OCI-LY7 (cell line): ENCODE results near the gene LSMEM2. TPM values are rescaled to one million over a fixed set of nuclear protein-coding genes. Genes with fewer than 3 reads are reported as not detected.
A peak's percentile ranks its signal among the peaks of the same experiment; 100 is the strongest.

Experiments used
- BruUV-seq: library from RNA; stranded (reverse); fragments of 400-500 nt; replicated peaks from 2 replicates; lab custom pipeline; 2021; lab: Mats Ljungman, UMichigan
- CTCF ChIA-PET: fragments of 300-600 bp; sonication (Branson Sonifier 250); formaldehyde crosslinking; loops from one replicate; lab custom pipeline; 2022; ENCODE audit warnings: antibody characterized with exemption; ENCODE audit not compliant: unreplicated experiment; lab: Charles Lee
- POLR2A ChIA-PET: fragments of 300-600 bp; sonication (Branson Sonifier 250); formaldehyde crosslinking; loops from one replicate; lab custom pipeline; 2022; ENCODE audit warnings: antibody characterized with exemption; lab: Charles Lee
- DNase-seq: peaks from one replicate; pipeline ENCODE4 v3.0.0-alpha.2; 2015; ENCODE audit warnings: low spot score
- H2AFZ ChIP-seq: fragments of 200-600 bp; sonication (generic), shearing (Covaris generic); 2 replicates; pipeline ENCODE4 v1.6.1; 2014; ENCODE audit warnings: mild to moderate bottlenecking, antibody characterized with exemption, low read length, moderate library complexity
- H3K27ac ChIP-seq: fragments of 200-600 bp; sonication (generic); 2 replicates; pipeline ENCODE4 v1.5.1; 2014; ENCODE audit warnings: mixed run types, low read depth, mild to moderate bottlenecking, moderate library complexity, low read length, inconsistent platforms; ENCODE audit not compliant: poor library complexity, severe bottlenecking
- H3K36me3 ChIP-seq: fragments of 200-600 bp; sonication (generic); 2 replicates; pipeline ENCODE4 v1.6.1; 2014; ENCODE audit warnings: mild to moderate bottlenecking, antibody characterized with exemption, low read length, moderate library complexity, mixed read lengths; ENCODE audit not compliant: insufficient read depth
- H3K4me1 ChIP-seq: fragments of 200-600 bp; sonication (generic); 2 replicates; pipeline ENCODE4 v1.5.1; 2014; ENCODE audit warnings: mild to moderate bottlenecking, low read length; ENCODE audit not compliant: insufficient read depth, poor library complexity, severe bottlenecking
- H3K4me2 ChIP-seq: fragments of 200-600 bp; sonication (generic); 2 replicates; pipeline ENCODE4 v1.6.1; 2014; ENCODE audit warnings: mild to moderate bottlenecking, low read length
- H3K4me3 ChIP-seq: fragments of 200-600 bp; sonication (generic); 2 replicates; pipeline ENCODE4 v1.5.1; 2014; ENCODE audit warnings: mild to moderate bottlenecking, low read depth, low read length; ENCODE audit not compliant: poor library complexity, severe bottlenecking
- H3K79me2 ChIP-seq: fragments of 200-600 bp; sonication (generic); 2 replicates; pipeline ENCODE4 v1.6.1; 2016; ENCODE audit warnings: low read depth, mild to moderate bottlenecking, low read length, moderate library complexity, mixed read lengths; ENCODE audit not compliant: insufficient read depth
- H3K9me2 ChIP-seq: fragments of 200-600 bp; sonication (generic); 2 replicates; pipeline ENCODE4 v1.6.1; 2016; ENCODE audit warnings: mild to moderate bottlenecking, low read length, mixed read lengths; ENCODE audit not compliant: insufficient read depth
- H3K9me3 ChIP-seq: fragments of 200-600 bp; sonication (generic); 2 replicates; pipeline ENCODE4 v1.6.1; 2014; ENCODE audit warnings: mild to moderate bottlenecking, mixed run types, low read length, mixed read lengths
- H4K20me1 ChIP-seq: fragments of 200-600 bp; sonication (generic); 2 replicates; pipeline ENCODE4 v1.6.1; 2014; ENCODE audit warnings: mild to moderate bottlenecking, antibody characterized with exemption, low read length, moderate library complexity, mixed read lengths; ENCODE audit not compliant: insufficient read depth
- EZH2phosphoT487 ChIP-seq: fragments of 200-600 bp; sonication (generic); IDR thresholded peaks from 2 replicates; pipeline ENCODE4 v1.6.1; 2018; ENCODE audit warnings: low read depth, borderline replicate concordance, mild to moderate bottlenecking, mixed run types, antibody characterized with exemption, low read length, moderate library complexity, mixed read lengths
- intact Hi-C: fragments of 100-400 bp; cut with micrococcal nuclease; formaldehyde crosslinking; loops from one replicate; pipeline ENCODE4 v1.10.0; 2022; ENCODE audit not compliant: unreplicated experiment
- total RNA-seq, 2 experiments: library from RNA; depleted of rRNA in 1 of 2; stranded (reverse); fragments of >200 nt in 1 of 2; shearing (Covaris generic) in 1 of 2; gene quantifications; 2 replicates each; pipeline ENCODE4 v1.2.3, GENCODE V29; 2014 to 2022
- TF ChIP-seq, protein P1 (sequence below): fragments of 200-600 bp; sonication (generic); conservative IDR thresholded peaks from 2 replicates; pipeline ENCODE4 v1.5.1; 2014; ENCODE audit warnings: mild to moderate bottlenecking, antibody characterized with exemption, low read length, moderate library complexity, mixed read lengths

LSMEM2 gene
- total RNA-seq, 2 experiments from 2014 or later = not detected

DNA sequence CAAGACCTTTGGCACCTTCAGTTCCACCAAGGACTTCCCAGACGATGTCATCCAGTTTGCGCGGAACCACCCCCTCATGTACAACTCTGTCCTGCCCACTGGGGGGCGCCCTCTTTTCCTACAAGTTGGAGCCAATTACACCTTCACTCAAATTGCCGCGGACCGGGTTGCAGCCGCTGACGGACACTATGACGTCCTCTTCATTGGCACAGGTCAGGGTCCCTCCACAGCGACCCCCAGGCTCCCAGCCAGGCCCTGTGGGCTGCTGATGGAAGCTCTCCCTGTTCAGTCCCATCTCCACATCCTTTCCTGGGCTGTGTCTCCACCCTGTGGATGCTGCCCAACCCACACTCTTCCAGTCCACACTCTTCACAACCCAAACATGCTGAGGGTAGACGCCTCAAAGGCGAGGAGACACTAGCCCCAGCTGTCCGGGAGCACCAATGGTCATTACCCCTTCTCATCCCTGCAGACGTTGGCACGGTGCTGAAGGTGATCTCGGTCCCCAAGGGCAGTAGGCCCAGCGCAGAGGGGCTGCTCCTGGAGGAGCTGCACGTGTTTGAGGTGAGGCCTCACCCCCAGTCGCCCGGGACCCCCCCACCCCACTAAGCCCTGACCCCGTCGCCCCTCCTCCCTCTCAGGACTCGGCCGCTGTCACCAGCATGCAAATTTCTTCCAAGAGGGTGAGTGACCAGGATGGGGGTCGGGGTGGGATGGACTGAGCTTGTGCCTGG is 4.3 kb upstream of the LSMEM2 start:
- no TSS peak for BruUV-seq
- no peak for TF ChIP-seq EZH2phosphoT487
- TF ChIP-seq, protein P1, sequence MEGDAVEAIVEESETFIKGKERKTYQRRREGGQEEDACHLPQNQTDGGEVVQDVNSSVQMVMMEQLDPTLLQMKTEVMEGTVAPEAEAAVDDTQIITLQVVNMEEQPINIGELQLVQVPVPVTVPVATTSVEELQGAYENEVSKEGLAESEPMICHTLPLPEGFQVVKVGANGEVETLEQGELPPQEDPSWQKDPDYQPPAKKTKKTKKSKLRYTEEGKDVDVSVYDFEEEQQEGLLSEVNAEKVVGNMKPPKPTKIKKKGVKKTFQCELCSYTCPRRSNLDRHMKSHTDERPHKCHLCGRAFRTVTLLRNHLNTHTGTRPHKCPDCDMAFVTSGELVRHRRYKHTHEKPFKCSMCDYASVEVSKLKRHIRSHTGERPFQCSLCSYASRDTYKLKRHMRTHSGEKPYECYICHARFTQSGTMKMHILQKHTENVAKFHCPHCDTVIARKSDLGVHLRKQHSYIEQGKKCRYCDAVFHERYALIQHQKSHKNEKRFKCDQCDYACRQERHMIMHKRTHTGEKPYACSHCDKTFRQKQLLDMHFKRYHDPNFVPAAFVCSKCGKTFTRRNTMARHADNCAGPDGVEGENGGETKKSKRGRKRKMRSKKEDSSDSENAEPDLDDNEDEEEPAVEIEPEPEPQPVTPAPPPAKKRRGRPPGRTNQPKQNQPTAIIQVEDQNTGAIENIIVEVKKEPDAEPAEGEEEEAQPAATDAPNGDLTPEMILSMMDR = peak; percentile 97
- no peaks in the 10 kb centered on the region for H3K79me2 ChIP-seq
- no peak overlapping the region for H3K27ac ChIP-seq
- peak; percentile 77 for DNase-seq
- H2AFZ ChIP-seq = no peak overlapping the region
- no peaks in the 10 kb centered on the region for H3K9me3 ChIP-seq
- H3K4me3 ChIP-seq = no peak overlapping the region
- H3K4me2 ChIP-seq = no peak overlapping the region
- no peaks in the 10 kb centered on the region for H4K20me1 ChIP-seq
- H3K36me3 ChIP-seq = no peaks in the 10 kb centered on the region
- intact Hi-C loops = loop anchor here (1.0 kb wide), 1 partner anchor 50 kb away; no protein-coding TSS in a partner anchor
- peaks cover 5% of the 10 kb centered on the region for H3K4me1 ChIP-seq
- H3K9me2 ChIP-seq = no peaks in the 10 kb centered on the region
- ChIA-PET CTCF (interaction anchor here (1.2 kb wide), 2 partner anchors 80 to 82 kb away, joined by 3 to 5 read pairs; no protein-coding TSS in a partner anchor), POLR2A (no interaction called here)

DNA sequence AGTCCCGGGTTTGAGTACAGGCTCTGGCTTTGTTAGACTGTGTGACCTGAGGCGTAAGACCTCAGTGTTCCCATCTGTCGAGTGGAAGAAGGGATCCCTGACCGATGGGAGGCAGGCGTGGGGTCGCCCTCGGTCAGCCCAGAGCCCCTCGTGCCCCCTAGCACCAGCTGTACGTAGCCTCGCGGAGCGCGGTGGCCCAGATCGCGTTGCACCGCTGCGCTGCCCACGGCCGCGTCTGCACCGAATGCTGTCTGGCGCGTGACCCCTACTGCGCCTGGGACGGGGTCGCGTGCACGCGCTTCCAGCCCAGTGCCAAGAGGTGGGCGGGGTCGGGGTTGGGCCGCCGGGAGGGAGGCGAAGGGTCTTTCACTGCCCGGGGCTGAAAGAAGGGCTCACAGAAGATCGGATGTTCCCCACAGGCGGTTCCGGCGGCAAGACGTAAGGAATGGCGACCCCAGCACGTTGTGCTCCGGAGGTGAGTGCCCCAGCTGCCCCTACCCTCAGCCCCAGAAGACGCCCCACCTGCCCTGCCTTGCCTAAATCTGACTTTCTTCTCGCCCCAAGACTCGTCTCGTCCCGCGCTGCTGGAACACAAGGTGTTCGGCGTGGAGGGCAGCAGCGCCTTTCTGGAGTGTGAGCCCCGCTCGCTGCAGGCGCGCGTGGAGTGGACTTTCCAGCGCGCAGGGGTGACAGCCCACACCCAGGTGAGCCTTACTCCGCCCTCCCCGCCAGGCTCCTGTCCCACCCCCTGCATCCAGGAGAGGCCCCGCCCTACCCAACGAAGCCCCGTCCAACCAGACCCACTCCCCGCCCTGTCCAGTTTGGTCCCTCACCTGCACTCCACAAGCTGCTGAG is 3.5 kb upstream of the LSMEM2 start:
- ChIA-PET CTCF (interaction anchor here (1.2 kb wide), 2 partner anchors 81 to 83 kb away, joined by 3 to 5 read pairs; no protein-coding TSS in a partner anchor), POLR2A (no interaction called here)
- intact Hi-C loops = no loop called here

More for the DNA sequence above, 3.5 kb upstream of the LSMEM2 start:
- Histone ChIP-seq H3K4me2 (no peak overlapping the region), H3K4me3 (no peak overlapping the region), H3K4me1 (peaks cover 5% of the 10 kb centered on the region), H3K9me2 (no peaks in the 10 kb centered on the region), H3K79me2 (no peaks in the 10 kb centered on the region), H4K20me1 (no peaks in the 10 kb centered on the region), H3K9me3 (no peaks in the 10 kb centered on the region), H3K27ac (no peak overlapping the region), H2AFZ (no peak overlapping the region), H3K36me3 (no peaks in the 10 kb centered on the region)
- DNase-seq = no peak
- TF ChIP-seq, protein P1 = no peak
- no peak for TF ChIP-seq EZH2phosphoT487
- BruUV-seq = no TSS peak
